HG03135 (cell line): ENCODE results near the gene DNAH3.
"Not testable (repeated sequence)": the region's sequence is repeated elsewhere in the genome, so short reads cannot be mapped to it uniquely, and the experiment has no call there.

ENCODE experiments used
- ATAC-seq: cut with Tn5 transposase; IDR thresholded peaks from one replicate; pipeline ENCODE4 v1.9.1; 2021; ENCODE audit warnings: mild to moderate bottlenecking, moderate library complexity; ENCODE audit not compliant: unreplicated experiment

DNAH3 gene

GRCh38 chr16:21167929-21168602 lies 17.4 kb upstream of the DNAH3 start:
- ATAC-seq: no peak

GRCh38 chr16:21167360-21167759 lies 16.7 kb upstream of the DNAH3 start:
- ATAC-seq: no peak

- no peak for ATAC-seq
Observed at GRCh38 chr16:21166561-21166961, 15.9 kb upstream of the DNAH3 start.

DNA sequence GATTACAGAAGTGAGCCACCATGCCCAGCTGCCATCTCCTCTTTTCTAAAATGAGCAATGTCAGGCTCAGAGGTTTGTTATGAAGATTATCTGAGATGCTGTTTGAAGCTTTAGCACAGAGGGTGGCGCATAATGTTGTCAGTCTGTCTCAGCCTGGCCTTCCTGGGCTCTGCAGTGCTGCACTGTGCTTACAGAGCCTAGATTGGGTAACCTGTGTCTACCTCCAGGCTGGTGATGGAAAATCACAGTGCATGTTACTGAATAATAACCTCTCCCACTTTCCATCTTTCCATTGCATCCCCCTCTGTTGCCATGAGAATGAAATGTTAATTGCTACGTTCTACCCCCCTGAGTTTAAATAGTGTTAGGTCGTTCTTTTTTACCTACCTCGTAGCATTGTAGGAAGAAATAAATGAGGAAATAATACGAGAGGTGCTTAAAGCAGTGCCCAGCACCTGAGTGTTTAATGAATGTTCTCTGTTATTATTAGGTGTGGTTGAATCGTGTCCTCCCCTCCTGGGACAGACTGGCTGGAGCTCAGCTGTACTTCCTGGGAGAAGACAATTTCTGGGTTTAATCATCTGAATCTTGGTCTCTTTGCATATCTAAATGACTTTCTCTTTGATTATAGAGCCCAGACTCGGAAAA lies 14.0 kb upstream of the DNAH3 start:
- ATAC-seq: no peak

DNA sequence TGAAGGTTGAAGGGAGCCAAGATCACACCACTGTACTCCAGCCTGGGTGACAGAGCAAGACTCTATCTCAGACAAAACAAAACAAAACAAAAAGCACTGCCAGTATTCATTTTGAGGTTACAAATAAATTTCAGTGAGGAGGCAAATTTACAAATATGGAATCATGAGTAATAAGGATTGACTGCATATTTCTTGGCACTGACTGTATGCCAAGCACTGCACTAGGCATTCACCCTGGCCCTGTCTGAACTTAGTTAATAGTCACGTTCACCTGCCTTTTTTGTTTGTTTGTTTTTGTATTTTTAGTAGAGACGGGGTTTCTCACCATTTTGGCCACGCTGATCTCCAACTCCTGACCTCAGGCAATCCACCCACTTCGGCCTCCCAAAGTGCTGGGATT lies 12.9 kb upstream of the DNAH3 start:
- ATAC-seq: no peak

DNA sequence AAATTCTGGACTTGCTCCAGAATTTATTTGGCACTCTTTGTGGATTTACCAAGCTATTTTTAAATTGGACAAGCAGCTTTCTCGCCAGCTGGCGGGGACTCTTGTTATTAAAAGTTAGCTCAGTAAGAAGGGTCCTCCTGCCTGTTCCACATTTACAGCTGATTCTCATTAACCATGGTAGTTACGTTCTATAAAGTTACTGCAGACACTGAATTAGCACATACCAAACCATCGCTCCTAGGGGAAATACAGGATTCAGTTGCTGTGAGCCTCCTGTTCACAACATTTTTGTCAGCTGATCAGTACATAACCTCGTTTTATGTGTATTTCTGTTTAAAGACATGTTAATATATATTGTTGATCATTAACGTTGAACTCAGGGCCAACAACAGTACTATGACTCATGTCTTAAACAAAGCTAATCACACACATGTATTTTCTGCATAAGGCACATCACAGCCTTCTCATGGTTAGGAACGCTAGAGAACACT lies 12.1 kb upstream of the DNAH3 start:
- no peak for ATAC-seq

DNA sequence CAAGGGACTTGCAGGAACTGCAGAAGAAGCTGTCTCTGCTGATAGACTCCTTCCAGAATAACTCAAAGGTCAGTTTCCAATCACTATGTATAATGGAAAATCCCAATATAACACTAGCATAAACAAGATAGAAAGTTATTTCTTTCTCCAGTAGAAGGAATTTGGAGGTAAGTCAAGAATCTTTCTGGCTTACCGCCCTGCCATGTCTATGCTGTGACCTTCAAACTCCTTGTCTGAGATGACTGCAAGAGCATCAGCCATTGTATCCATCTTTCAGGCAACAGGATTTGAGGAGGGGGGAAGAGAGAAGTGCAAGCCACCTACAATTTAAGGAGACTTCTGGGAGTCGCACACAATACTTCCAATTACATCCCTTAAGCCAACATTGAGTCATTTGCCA lies 10.6 kb upstream of the DNAH3 start:
- no peak for ATAC-seq

DNA sequence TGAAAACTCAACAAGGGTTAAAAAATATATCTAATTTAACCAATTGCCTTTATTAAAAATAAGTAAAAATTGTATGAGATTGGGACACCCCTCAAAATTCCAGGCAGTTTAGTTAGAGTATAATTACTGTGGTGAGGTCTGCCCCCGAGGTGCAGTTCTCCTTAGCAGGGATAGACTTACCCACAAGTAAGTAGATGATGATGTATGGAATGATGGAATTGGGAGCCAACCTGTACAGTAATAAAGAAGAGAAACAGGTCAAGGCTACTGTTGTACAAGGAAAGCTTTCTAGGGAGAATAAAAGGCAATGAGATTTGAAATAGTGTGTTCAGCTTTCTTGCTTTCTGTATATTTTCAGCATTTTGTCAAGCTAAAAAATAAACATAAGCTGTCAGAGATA lies 9.6 kb upstream of the DNAH3 start:
- no peak for ATAC-seq

GRCh38 chr16:21159281-21159951 lies 8.8 kb upstream of the DNAH3 start:
- ATAC-seq: no peak

GRCh38 chr16:21158208-21159110 lies 7.8 kb upstream of the DNAH3 start, which contains the start of gene LDAF1:
Gene LDAF1, plus strand, starts transcription at chr16:21158674. Its CDS starts 2,509 bp downstream, at chr16:21161183.
- peak; percentile 78 for ATAC-seq

GRCh38 chr16:21157632-21158031 lies 7.0 kb upstream of the DNAH3 start:
- no peak for ATAC-seq

- ATAC-seq: no peak
Observed at GRCh38 chr16:21156767-21157467, 6.3 kb upstream of the DNAH3 start.

DNA sequence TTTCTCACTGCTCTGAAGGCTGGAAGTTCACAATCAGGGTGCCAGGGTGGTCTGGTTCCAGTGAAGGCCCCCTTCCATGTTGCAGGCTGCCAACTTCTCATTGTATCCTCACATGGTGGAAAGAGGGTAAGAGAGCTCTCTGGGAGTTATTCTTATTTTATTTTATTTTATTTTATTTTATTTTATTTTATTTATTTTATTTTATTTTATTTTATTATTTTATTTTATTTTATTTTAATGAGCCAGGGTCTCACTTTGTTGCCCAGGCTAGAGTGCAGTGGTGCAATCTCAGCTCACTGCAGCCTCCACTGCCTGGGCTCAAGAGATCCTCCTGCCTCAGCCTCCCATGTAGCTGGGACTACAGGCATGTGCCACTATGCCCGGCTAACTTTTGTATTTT lies 5.4 kb upstream of the DNAH3 start:
- ATAC-seq: not testable (repeated sequence)

DNA sequence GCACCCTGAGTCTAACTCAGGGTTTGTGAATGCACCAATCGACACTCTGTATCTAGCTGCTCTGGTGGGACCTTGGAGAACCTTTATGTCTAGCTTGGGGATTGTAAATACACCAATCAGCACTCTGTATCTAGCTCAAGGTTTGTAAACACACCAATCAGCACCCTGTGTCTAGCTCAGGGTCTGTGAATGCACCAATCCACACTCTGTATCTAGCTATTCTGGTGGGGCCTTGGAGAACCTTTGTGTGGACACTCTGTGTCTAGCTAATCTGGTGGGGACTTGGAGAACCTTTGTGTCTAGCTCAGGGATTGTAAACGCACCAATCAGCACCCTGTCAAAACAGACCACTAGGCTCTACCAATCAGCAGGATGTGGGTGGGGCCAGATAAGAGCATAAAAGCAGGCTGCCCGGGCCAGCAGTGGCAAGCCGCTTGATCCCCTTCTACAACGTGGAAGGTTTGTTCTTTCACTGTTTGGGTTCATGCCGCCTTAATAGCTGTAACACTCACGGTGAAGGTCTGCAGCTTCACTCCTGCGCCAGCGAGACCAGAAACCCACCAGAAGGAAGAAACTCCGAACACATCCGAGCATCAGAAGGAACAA lies 2.6 kb upstream of the DNAH3 start:
- not testable (repeated sequence) for ATAC-seq

DNA sequence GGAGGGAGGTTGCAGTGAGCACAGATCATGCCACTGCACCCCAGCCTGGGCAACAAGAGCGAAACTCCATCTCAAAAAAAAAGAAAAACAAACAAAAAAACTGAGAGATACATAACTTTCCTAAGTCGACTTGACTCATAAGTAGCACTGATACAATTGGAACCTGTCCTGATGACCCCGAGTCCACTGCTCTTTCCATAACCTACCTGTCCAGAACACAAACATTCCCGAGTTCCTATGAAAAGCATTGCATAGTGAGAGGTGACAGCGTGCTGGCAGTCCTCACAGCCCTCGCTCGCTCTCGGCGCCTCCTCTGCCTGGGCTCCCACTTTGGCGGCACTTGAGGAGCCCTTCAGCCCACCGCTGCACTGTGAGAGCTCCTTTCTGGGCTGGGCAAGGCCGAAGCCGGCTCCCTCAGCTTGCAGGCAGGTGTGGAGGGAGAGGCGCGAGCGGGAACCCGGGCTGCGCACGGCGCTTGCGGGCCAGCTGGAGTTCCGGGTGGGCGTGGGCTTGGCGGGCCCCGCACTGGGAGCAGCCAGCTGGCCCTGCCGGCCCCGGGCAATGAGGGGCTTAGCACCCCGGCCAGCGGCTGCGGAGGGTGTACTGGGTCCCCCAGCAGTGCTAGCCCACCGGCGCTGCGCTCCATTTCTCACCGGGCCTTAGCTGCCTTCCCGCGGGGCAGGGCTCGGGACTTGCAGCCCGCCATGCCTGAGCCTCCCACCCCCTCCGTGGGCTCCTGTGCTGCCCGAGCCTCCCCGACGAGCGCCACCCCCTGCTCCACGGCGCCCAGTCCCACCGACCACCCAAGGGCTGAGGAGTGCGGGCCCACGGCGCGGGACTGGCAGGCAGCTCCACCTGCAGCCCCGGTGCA lies 1.7 kb upstream of the DNAH3 start:
- not testable (repeated sequence) for ATAC-seq

DNA sequence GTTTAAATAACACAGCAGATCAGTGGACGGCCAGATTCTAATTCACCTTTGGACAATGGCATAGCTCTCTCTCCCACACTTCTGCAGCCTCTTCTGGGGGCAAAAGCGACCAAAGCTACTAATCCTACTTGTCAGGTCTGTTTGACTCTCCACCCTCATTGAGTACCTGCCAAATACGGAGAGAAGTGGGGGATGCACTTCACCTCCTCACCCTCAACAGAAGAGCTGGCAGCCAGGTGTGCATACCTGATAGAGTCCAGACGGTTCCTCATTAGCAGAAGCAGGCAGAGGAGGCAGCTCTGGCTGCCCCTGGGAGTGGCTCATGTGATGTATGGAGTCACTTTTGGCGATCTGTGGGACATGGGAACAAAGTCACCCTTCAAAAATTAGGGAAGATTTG lies 4.9 kb downstream of the DNAH3 start:
- ATAC-seq: no peak

DNA sequence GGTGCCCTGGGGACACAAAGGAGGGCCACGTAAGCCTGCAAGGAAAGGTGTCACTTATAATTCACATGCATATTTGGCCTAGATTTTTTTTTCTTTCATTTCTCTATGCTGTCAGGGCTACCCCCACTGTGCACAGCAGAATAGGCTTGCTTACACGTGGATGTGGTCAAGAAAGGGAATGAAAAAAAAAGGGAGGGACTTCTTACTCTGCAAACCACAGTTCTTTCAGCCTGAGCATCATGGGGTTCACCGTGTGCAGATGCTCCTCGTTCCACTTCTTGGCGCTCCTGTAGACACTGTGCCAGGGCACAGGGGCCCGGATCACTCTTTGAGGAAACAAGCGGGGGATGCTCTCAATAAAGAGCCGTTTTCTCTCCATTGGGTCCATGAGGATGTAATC lies 16.6 kb downstream of the DNAH3 start:
- ATAC-seq: no peak

DNA sequence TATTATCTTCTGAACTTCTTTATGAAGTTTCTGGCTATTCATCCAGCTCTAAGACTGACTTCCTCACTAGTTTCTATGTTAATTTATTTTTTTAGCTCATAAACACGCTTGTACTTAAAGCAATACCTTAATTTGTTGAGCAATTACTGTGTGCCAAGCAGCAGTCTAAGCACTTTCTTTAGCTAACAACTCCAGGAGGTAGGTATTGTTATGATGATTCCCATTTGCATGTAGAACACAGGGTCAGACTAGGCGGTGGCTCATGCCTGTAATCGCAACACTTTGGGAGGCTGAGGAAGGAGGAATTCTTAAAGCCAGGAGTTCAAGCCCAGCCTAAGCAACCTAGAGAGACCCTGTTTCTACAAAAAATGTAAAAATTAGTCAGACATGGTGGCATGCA lies 19.8 kb downstream of the DNAH3 start:
- ATAC-seq: no peak

DNA sequence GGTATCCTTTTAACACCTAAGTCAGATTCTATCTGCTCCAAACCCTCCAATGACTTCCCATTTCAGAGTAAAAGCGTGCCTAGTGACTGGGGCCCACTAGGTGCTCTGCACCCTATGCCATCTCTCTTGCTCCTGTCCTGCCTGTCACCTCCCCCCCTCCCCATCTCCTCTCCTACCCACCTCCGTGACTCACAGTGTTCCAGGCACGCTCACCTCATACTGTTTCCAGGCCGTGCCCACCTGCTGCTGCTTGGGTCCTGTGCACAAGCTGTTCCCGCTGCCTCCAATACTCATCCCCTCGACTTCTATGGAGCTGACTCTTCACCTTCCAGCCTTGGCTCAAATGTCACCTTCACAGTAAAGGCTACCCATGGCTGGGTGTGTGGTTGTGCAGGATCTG lies 21.7 kb downstream of the DNAH3 start:
- no peak for ATAC-seq
